Gastrocnemius medialis (tissue), 4 donors: Measurements from ENCODE around the gene SESN2.
"Not testable (repeated sequence)": the region's sequence is repeated elsewhere in the genome, so short reads cannot be mapped to it uniquely, and the experiment has no call there.

Source experiments
- POLR2A ChIP-seq, 2 donors: fragments of 450-650 bp; IDR thresholded peaks; one replicate each; pipeline ENCODE4 v1.6.1; 2017; ENCODE audit warnings: antibody characterized with exemption in 2 of 2, mild to moderate bottlenecking in 2 of 2, moderate library complexity in 2 of 2
- TF ChIP-seq, protein P1 (sequence below), 5 experiments: fragments of 450-650 bp in 3 of 5; fragments of 200-600 bp in 2 of 5; sonication (generic) in 2 of 5; IDR thresholded peaks in 4 of 5; conservative IDR thresholded peaks in 1 of 5; 1 replicate in 4 of 5; 2 replicates in 1 of 5; pipeline ENCODE4 v1.5.1; 2016 to 2019; ENCODE audit warnings: antibody characterized with exemption in 5 of 5, mild to moderate bottlenecking in 3 of 5, moderate library complexity in 3 of 5

DNA sequence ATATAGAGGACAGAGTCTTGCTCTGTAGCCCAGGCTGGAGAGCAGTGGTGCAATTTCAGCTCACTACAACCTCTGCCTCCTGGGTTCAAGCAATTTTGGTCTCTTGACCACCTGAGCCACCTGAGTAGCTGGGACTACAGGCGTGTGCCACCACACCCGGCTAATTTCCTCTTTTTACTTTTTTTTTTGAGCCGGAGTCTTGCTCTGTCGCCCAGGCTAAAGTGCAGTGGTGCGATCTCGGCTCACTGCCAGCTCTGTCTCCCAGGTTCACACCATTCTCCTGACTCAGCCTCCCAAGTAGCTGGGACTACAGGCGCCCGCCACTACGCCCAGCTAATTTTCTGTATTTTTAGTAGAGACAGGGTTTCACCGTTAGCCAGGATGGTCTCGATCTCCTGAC is 68.1 kb downstream of the SESN2 start:
- TF ChIP-seq POLR2A (IDR thresholded peaks at IDR 0.05): not testable (repeated sequence)
- TF ChIP-seq, protein P1, sequence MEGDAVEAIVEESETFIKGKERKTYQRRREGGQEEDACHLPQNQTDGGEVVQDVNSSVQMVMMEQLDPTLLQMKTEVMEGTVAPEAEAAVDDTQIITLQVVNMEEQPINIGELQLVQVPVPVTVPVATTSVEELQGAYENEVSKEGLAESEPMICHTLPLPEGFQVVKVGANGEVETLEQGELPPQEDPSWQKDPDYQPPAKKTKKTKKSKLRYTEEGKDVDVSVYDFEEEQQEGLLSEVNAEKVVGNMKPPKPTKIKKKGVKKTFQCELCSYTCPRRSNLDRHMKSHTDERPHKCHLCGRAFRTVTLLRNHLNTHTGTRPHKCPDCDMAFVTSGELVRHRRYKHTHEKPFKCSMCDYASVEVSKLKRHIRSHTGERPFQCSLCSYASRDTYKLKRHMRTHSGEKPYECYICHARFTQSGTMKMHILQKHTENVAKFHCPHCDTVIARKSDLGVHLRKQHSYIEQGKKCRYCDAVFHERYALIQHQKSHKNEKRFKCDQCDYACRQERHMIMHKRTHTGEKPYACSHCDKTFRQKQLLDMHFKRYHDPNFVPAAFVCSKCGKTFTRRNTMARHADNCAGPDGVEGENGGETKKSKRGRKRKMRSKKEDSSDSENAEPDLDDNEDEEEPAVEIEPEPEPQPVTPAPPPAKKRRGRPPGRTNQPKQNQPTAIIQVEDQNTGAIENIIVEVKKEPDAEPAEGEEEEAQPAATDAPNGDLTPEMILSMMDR (IDR thresholded peaks at IDR 0.05 in 4 of 5, conservative IDR thresholded peaks at IDR 0.05 in 1 of 5): not testable (repeated sequence)
